ENCODE data around the gene SERP2.

The SERP2 gene

GRCh38 chr13:44415815-44416214 lies 42.2 kb downstream of the SERP2 start:
- Histone ChIP-seq H3K4me1 (ENCODE audit: control insufficient read depth, insufficient read depth, low read length) (no peaks in the 10 kb centered on the region), H3K36me3 (ENCODE audit: control insufficient read depth, insufficient read depth, low read length, severe bottlenecking) (no peaks in the 10 kb centered on the region), H3K9me3 (ENCODE audit: control insufficient read depth, low read length) (no peaks in the 10 kb centered on the region), H3K9ac (ENCODE audit: low read length) (no peak overlapping the region), H3K27me3 (replicated peaks; ENCODE audit: control insufficient read depth, insufficient read depth, low read length) (peaks cover 6% of the 10 kb centered on the region), H3K4me3 (ENCODE audit: low read length) (no peak overlapping the region)
- DNase-seq (ENCODE audit: low read depth), result no peak

GRCh38 chr13:44416301-44416700 lies 42.7 kb downstream of the SERP2 start:
- peaks cover 6% of the 10 kb centered on the region for H3K27me3 ChIP-seq (replicated peaks; ENCODE audit: control insufficient read depth, insufficient read depth, low read length)
- H3K36me3 ChIP-seq (ENCODE audit: control insufficient read depth, insufficient read depth, low read length, severe bottlenecking), result no peaks in the 10 kb centered on the region
- no peak overlapping the region for H3K4me3 ChIP-seq (ENCODE audit: low read length)
- H3K4me1 ChIP-seq (ENCODE audit: control insufficient read depth, insufficient read depth, low read length), result no peaks in the 10 kb centered on the region
- no peaks in the 10 kb centered on the region for H3K9me3 ChIP-seq (ENCODE audit: control insufficient read depth, low read length)
- no peak for DNase-seq (ENCODE audit: low read depth)
- H3K9ac ChIP-seq (ENCODE audit: low read length), result no peak overlapping the region

- H3K9ac ChIP-seq (ENCODE audit: low read length), result no peak overlapping the region
- no peak overlapping the region for H3K4me3 ChIP-seq (ENCODE audit: low read length)
- H3K36me3 ChIP-seq (ENCODE audit: control insufficient read depth, insufficient read depth, low read length, severe bottlenecking), result no peaks in the 10 kb centered on the region
- H3K27me3 ChIP-seq (replicated peaks; ENCODE audit: control insufficient read depth, insufficient read depth, low read length), result peaks cover 6% of the 10 kb centered on the region
- no peaks in the 10 kb centered on the region for H3K4me1 ChIP-seq (ENCODE audit: control insufficient read depth, insufficient read depth, low read length)
- no peak for DNase-seq (ENCODE audit: low read depth)
- H3K9me3 ChIP-seq (ENCODE audit: control insufficient read depth, low read length), result no peaks in the 10 kb centered on the region
Measured at GRCh38 chr13:44416744-44417143, 43.1 kb downstream of the SERP2 start.

GRCh38 chr13:44417446-44417845 lies 43.8 kb downstream of the SERP2 start:
- Histone ChIP-seq H3K9me3 (ENCODE audit: control insufficient read depth, low read length) (no peaks in the 10 kb centered on the region), H3K4me3 (ENCODE audit: low read length) (no peak overlapping the region), H3K4me1 (ENCODE audit: control insufficient read depth, insufficient read depth, low read length) (no peaks in the 10 kb centered on the region), H3K9ac (ENCODE audit: low read length) (no peak overlapping the region), H3K36me3 (ENCODE audit: control insufficient read depth, insufficient read depth, low read length, severe bottlenecking) (no peaks in the 10 kb centered on the region), H3K27me3 (replicated peaks; ENCODE audit: control insufficient read depth, insufficient read depth, low read length) (peaks cover 8% of the 10 kb centered on the region)
- no peak for DNase-seq (ENCODE audit: low read depth)

GRCh38 chr13:44417876-44418275 lies 44.3 kb downstream of the SERP2 start:
- no peaks in the 10 kb centered on the region for H3K4me1 ChIP-seq (ENCODE audit: control insufficient read depth, insufficient read depth, low read length)
- no peaks in the 10 kb centered on the region for H3K36me3 ChIP-seq (ENCODE audit: control insufficient read depth, insufficient read depth, low read length, severe bottlenecking)
- no peak overlapping the region for H3K9ac ChIP-seq (ENCODE audit: low read length)
- no peak overlapping the region for H3K4me3 ChIP-seq (ENCODE audit: low read length)
- no peak for DNase-seq (ENCODE audit: low read depth)
- peaks cover 13% of the 10 kb centered on the region for H3K27me3 ChIP-seq (replicated peaks; ENCODE audit: control insufficient read depth, insufficient read depth, low read length)
- no peaks in the 10 kb centered on the region for H3K9me3 ChIP-seq (ENCODE audit: control insufficient read depth, low read length)

- Histone ChIP-seq H3K27me3 (replicated peaks; ENCODE audit: control insufficient read depth, insufficient read depth, low read length) (peaks cover 13% of the 10 kb centered on the region), H3K36me3 (ENCODE audit: control insufficient read depth, insufficient read depth, low read length, severe bottlenecking) (no peaks in the 10 kb centered on the region), H3K4me3 (ENCODE audit: low read length) (no peak overlapping the region), H3K9ac (ENCODE audit: low read length) (no peak overlapping the region), H3K4me1 (ENCODE audit: control insufficient read depth, insufficient read depth, low read length) (no peaks in the 10 kb centered on the region), H3K9me3 (ENCODE audit: control insufficient read depth, low read length) (no peaks in the 10 kb centered on the region)
- DNase-seq (ENCODE audit: low read depth), result no peak
Measured at GRCh38 chr13:44420376-44421220, 47.0 kb downstream of the SERP2 start.

- Histone ChIP-seq H3K27me3 (replicated peaks; ENCODE audit: control insufficient read depth, insufficient read depth, low read length) (peaks cover 9% of the 10 kb centered on the region), H3K4me3 (ENCODE audit: low read length) (no peak overlapping the region), H3K9ac (ENCODE audit: low read length) (no peak overlapping the region), H3K9me3 (ENCODE audit: control insufficient read depth, low read length) (no peaks in the 10 kb centered on the region), H3K36me3 (ENCODE audit: control insufficient read depth, insufficient read depth, low read length, severe bottlenecking) (no peaks in the 10 kb centered on the region), H3K4me1 (ENCODE audit: control insufficient read depth, insufficient read depth, low read length) (no peaks in the 10 kb centered on the region)
- no peak for DNase-seq (ENCODE audit: low read depth)
Measured at GRCh38 chr13:44421853-44422525, 48.4 kb downstream of the SERP2 start.

GRCh38 chr13:44422755-44423643 lies 49.4 kb downstream of the SERP2 start:
- Histone ChIP-seq H3K9ac (ENCODE audit: low read length) (no peak overlapping the region), H3K9me3 (ENCODE audit: control insufficient read depth, low read length) (peaks cover 6% of the 10 kb centered on the region), H3K4me1 (ENCODE audit: control insufficient read depth, insufficient read depth, low read length) (no peaks in the 10 kb centered on the region), H3K4me3 (ENCODE audit: low read length) (no peak overlapping the region), H3K36me3 (ENCODE audit: control insufficient read depth, insufficient read depth, low read length, severe bottlenecking) (no peaks in the 10 kb centered on the region), H3K27me3 (replicated peaks; ENCODE audit: control insufficient read depth, insufficient read depth, low read length) (peaks cover 6% of the 10 kb centered on the region)
- no peak for DNase-seq (ENCODE audit: low read depth)

- Histone ChIP-seq H3K36me3 (ENCODE audit: control insufficient read depth, insufficient read depth, low read length, severe bottlenecking) (no peaks in the 10 kb centered on the region), H3K27me3 (replicated peaks; ENCODE audit: control insufficient read depth, insufficient read depth, low read length) (peaks cover 6% of the 10 kb centered on the region), H3K9ac (ENCODE audit: low read length) (no peak overlapping the region), H3K4me3 (ENCODE audit: low read length) (no peak overlapping the region), H3K9me3 (ENCODE audit: control insufficient read depth, low read length) (peaks cover 6% of the 10 kb centered on the region), H3K4me1 (ENCODE audit: control insufficient read depth, insufficient read depth, low read length) (no peaks in the 10 kb centered on the region)
- no peak for DNase-seq (ENCODE audit: low read depth)
Measured at GRCh38 chr13:44423824-44424223, 50.2 kb downstream of the SERP2 start.

- H3K27me3 ChIP-seq (replicated peaks; ENCODE audit: control insufficient read depth, insufficient read depth, low read length), result peaks cover 6% of the 10 kb centered on the region
- H3K36me3 ChIP-seq (ENCODE audit: control insufficient read depth, insufficient read depth, low read length, severe bottlenecking), result no peaks in the 10 kb centered on the region
- H3K9me3 ChIP-seq (ENCODE audit: control insufficient read depth, low read length), result peaks cover 6% of the 10 kb centered on the region
- no peak for DNase-seq (ENCODE audit: low read depth)
- H3K9ac ChIP-seq (ENCODE audit: low read length), result no peak overlapping the region
- H3K4me1 ChIP-seq (ENCODE audit: control insufficient read depth, insufficient read depth, low read length), result no peaks in the 10 kb centered on the region
- H3K4me3 ChIP-seq (ENCODE audit: low read length), result no peak overlapping the region
Measured at GRCh38 chr13:44425041-44425814, 51.6 kb downstream of the SERP2 start.

Measured in adipocyte (in vitro differentiated cells).